Esophagus muscularis mucosa (tissue), 4 donors: Measurements from ENCODE around the gene ZNF554.
A peak's percentile ranks its signal among the peaks of the same experiment; 100 is the strongest.

Experiments
- EP300 ChIP-seq: sonication (generic); formaldehyde crosslinking; IDR thresholded peaks from one replicate; pipeline ENCODE4 v1.6.1; 2017; ENCODE audit warnings: antibody characterized with exemption
- POLR2A ChIP-seq: fragments of 450-650 bp; IDR thresholded peaks from one replicate; pipeline ENCODE4 v1.6.1; 2017; ENCODE audit warnings: antibody characterized with exemption, moderate library complexity, mild to moderate bottlenecking, low read depth
- POLR2AphosphoS5 ChIP-seq, 2 donors: sonication (generic); formaldehyde crosslinking; IDR thresholded peaks; one replicate each; pipeline ENCODE4 v1.6.1; 2017; ENCODE audit warnings: antibody characterized with exemption in 2 of 2
- TF ChIP-seq, protein P1 (sequence below), 3 experiments: fragments of 200-600 bp in 2 of 3; fragments of 450-650 bp in 1 of 3; sonication (generic) in 2 of 3; IDR thresholded peaks; one replicate each; pipeline ENCODE4 v1.5.1; 2017 to 2019; ENCODE audit warnings: antibody characterized with exemption in 3 of 3, mild to moderate bottlenecking in 2 of 3, moderate library complexity in 1 of 3

DNA sequence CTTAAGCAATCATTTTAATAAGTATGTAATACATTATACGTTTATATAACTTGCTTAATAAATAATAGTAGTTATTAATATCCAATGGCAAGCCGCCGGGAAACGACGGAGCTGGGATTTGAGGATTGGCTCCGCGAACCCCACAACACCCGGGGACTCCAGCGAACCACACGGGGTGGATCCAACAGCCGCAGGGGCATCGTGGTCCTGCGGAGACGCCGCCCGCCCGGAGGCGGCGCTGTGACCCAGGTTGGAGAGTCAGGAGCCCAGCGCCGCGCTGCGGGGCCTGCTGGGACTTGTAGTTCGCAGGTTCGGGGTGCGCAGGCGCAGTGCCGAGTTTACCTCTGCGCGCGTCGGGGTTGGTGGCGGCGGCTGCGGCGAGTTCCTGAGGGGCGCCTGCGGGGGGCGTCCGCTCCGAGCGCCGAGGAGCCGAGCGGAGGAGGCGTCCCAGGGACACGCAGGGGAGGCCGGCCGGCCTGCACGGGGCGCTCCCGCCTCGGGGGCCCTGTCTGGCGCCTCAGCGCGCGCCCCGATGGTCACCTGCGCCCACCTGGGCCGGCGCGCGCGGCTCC lies at the start of gene ZNF554:
- TF ChIP-seq POLR2AphosphoS5 (IDR thresholded peaks at IDR 0.05) (peak; percentile 37 to 88), POLR2A (no peak), EP300 (no peak)
- TF ChIP-seq, protein P1, sequence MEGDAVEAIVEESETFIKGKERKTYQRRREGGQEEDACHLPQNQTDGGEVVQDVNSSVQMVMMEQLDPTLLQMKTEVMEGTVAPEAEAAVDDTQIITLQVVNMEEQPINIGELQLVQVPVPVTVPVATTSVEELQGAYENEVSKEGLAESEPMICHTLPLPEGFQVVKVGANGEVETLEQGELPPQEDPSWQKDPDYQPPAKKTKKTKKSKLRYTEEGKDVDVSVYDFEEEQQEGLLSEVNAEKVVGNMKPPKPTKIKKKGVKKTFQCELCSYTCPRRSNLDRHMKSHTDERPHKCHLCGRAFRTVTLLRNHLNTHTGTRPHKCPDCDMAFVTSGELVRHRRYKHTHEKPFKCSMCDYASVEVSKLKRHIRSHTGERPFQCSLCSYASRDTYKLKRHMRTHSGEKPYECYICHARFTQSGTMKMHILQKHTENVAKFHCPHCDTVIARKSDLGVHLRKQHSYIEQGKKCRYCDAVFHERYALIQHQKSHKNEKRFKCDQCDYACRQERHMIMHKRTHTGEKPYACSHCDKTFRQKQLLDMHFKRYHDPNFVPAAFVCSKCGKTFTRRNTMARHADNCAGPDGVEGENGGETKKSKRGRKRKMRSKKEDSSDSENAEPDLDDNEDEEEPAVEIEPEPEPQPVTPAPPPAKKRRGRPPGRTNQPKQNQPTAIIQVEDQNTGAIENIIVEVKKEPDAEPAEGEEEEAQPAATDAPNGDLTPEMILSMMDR (IDR thresholded peaks at IDR 0.05) = peak; percentile 99
